ENCODE results near the gene UCK1. TPM values are rescaled to one million over a fixed set of nuclear protein-coding genes. Genes with fewer than 3 reads are reported as not detected.
A peak's percentile ranks its signal among the peaks of the same experiment; 100 is the strongest.
"Not testable (repeated sequence)": the region's sequence is repeated elsewhere in the genome, so short reads cannot be mapped to it uniquely, and the experiment has no call there.

Gene UCK1
- total RNA-seq, 1 donor from 2014 or later, result 21.5 TPM

DNA sequence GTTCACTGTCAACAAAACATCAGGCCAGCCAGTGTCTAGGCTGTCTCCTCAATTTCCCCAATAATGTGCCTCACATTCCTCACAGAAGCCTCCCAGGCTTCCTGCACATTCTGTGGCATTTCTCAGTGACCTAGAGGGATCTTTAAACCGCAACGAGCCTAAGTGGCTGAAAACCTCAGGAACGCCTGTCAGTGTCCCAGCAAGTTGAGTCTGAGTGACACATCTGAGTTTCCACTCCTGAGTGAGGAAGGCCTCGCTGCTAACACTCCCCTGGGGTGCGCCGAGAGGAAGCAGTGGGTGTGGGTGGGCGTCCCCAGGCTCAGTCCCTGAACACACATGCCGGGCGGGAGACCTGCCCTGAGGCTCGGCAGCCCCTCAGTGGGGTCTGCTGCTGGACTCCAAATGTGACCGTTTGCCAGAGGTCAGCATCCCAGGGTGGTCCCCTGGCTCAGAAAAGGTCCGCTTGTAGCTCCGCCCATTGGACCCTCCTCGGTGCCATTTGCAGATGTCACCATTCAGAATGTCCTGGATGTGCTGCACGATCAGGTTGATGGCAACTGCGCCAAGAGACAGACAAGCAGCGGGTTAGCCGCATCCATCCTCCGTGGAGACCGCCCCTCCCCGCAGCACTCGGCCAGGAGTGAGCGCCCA, 6.3 kb downstream of the UCK1 start:
- no peak for DNase-seq (ENCODE audit: extremely low read depth, low read depth, low spot score)

DNA sequence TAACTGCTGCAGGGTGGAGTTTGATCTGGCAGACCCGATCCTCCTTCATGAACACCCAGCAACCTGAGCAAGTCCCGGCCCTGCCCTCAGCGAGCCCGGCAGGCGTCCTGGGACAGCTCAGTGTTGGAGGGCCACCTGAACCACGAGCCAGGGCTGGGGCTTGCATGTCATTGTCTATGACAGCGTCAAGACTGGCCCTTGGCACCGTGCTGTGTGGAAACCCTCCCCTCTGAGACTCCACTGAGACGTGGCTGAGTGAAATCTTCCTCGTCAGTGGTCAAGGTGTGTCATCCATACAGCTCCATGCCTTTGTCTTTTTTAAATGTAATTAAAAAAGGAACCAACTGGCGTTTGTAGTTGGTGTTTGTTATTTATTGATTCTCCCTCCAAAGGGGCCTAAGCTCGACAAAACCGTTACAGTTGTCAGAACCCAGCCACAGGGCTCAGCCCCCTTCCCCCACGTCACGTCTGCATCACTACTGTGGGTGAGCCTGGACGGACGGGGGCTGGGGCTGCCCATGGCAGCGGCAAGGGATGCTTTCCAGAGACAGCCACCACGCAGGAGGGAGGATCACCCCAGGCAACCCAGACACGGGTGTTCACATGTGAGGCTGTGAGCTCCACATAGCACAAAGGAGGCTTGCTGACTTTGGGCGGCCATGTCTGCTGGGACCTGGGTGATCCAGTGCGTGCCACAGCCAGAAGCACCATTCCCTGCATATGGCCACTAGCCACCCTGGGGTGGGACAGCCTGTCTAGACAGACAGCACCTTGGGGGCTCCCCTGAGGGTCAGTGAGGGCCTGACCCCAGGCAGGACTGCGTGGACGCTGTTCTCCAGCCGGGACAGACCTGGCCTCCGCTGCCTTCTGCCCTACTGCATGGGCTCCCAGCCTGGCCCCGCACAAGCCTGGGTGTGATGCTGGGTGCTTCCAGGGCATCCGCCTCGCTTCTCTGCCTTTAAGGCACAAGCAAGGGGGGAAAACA, 7.3 kb downstream of the UCK1 start:
- no peak for DNase-seq (ENCODE audit: extremely low read depth, low read depth, low spot score)

DNA sequence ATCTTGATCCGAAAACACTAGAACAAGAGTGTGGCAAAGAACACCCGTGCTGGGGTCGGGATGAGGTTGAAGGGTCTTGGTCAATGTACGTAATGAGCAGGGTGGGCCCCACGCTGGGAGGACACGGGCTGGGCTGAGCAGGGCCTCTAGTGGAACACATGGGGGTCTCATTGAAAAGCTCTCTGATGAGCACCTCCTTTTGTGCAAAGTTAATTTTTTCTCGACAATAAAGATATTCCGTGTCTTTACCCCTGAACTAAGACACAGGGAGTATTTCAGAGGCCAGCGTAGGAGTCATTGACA, 8.0 kb downstream of the UCK1 start:
- no peak for DNase-seq (ENCODE audit: extremely low read depth, low read depth, low spot score)

DNA sequence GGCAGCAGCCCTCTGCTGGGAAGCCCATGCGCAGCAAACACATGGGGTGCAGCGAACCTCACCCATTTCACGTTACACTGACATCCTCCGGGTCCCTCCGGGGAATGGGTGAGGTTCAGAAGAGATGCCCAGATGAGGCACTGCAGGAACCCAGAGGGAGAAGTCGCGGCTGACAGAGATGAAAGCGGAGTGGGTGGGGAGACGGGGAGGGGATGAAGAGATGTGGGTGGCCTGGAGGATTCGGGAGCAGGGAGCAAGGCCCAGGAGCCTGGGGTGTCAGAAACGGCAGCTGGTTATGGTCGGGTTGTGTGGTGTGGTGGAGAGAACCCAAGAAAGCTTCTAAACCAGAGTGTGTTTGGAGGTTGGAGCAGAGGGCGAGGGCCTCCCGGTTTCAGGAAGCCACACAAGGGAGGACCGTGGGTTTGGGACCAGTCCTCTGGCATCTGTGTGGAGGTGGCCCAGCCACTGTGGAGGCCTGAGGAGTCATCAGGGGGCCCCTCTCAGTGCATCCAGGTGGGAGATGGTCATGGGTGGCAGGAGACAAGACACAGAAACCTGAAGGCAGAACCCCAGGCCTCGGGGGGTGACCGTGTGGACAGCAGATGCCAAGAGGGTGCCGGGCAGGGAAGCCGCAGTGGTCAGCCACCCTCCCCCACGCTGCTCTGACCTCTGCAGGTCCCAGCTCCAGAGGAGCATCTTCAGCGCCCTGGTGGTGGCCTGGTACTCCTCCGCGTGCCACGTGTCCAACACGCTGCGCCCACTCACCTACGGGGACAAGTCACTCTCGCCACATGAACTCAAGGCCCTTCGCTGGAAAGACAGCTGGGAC, 8.6 kb downstream of the UCK1 start:
- DNase-seq (ENCODE audit: extremely low read depth, low read depth, low spot score), result no peak

DNA sequence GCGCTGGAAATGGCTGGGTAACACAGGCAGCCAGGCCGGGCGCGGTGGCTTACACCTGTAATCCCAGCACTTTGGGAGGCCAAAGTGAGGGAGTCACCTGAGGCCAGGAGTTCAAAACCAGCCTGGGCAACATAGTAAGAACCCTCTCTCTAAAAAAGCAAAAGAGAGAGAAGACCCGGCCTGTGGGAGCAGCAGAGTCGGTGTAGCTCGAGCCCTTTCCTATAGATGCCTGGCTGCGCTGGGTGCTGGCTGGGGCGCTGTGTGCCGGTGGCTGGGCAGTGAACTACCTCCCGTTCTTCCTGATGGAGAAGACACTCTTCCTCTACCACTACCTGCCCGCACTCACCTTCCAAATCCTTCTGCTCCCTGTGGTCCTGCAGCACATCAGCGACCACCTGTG, 9.2 kb downstream of the UCK1 start:
- DNase-seq (ENCODE audit: extremely low read depth, low read depth, low spot score), result no peak

DNA sequence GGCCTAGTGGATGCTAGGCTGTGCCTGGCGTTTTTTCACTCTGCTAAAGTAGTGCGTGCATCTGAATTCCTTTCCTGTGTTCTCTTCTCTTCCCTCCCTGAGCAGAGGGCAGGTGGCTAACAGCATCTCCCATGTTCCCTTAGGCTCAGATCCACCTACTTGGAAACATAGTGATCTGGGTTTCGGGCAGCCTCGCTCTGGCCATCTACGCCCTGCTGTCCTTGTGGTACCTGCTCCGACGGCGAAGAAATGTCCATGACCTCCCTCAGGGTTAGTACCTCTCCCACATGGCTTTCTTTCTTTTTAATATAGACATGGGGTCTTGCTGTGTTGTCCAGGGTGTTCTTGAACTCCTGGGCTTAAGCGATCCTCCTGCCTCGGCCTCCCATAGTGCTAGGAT, 9.9 kb downstream of the UCK1 start:
- DNase-seq (ENCODE audit: extremely low read depth, low read depth, low spot score), result no peak

DNA sequence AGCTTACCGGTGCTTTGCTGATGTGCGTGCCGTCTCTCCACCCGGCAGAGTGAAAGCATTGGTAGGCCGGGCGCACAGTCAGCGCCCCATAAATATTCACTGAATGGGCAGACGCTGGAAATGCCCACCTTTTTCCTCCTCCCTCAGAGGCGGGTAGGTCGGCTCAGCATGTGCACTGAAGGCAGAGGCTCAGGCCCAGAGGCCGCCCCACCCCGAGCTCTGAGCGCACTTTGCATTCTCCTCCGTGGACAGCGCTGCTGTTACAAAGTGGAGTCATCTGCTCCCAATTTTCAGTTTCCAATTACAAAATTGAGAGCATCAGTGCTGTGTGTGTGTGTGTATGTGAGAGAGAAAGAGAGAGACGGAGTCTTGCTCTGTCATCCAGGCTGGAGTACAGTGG, 10.6 kb downstream of the UCK1 start:
- DNase-seq (ENCODE audit: extremely low read depth, low read depth, low spot score), result no peak

DNA sequence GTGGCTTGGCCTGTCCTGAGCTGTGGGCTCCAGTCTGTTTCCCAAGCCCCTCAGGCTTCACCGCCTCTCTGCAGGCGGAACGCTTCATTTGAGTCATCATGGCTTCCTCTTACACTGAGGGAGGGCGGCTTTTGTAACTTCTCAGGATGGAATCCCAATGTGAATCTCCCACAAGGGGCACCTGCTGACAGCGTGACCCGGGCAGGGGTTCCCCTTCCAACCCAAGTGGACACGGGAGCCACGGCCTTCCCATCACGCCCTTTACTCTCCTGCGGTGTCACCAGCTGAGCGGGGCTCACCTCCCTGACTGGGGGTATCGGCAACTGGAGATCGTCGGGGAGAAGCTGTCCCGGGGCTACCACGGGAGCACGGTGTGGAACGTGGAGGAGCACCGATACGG, 12.5 kb downstream of the UCK1 start:
- no peak for DNase-seq (ENCODE audit: extremely low read depth, low read depth, low spot score)

DNA sequence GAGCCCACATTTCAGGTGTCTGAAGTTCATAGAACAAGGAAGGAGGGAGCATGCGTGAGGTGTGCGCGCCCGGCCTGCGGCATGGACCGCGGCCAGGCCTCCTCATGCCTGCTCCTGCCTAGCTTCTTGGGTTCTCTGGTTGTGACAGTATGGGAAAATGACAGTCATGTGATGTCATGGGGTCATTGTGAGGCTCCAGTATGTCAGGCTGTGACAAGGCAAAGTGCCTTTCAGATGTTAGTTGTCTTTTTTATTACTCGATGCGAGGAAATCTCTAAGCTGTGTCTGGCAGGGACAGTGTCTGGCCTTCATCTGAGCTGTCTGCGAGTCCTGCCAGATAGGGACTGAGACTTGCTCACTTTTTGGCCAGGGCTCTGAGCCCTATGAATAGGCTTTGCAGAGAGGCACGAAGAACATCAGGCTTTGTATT, 13.3 kb downstream of the UCK1 start:
- DNase-seq (ENCODE audit: extremely low read depth, low read depth, low spot score), result no peak

DNA sequence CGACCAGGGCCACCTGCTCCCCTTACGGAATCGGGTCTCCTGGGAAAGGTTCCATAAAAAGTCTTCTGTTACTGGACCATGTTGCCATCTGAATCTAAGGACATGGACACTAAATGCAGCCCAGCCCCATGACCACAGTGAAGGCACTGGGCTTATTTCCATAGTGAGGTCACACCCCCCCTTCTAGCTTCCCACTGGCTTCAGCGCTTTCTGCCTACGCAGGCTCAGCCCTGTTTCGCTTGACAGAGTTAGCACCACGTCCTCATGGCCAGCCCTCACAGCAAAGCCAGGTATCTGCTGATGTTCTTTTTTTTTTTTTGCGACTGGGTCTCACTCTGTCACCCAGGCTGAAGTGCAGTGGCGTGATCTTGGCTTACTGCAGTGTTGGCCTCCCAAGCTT, 14.1 kb downstream of the UCK1 start:
- no peak for DNase-seq (ENCODE audit: extremely low read depth, low read depth, low spot score)

DNA sequence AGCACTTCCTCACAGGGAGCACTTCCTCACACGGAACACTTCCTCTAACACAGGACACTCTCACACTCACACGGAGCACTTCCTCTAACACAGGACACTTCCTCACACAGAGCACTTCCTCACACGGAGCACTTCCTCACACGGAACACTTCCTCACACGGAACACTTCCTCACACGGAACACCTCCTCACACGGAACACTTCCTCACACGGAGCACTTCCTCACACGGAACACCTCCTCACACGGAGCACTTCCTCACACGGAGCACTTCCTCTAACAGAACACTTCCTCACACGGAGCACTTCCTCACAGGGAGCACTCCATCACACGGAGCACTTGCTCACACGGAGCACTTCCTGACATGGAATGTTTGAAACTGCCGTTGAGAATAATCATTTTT, 15.0 kb downstream of the UCK1 start:
- no peak for DNase-seq (ENCODE audit: extremely low read depth, low read depth, low spot score)

DNA sequence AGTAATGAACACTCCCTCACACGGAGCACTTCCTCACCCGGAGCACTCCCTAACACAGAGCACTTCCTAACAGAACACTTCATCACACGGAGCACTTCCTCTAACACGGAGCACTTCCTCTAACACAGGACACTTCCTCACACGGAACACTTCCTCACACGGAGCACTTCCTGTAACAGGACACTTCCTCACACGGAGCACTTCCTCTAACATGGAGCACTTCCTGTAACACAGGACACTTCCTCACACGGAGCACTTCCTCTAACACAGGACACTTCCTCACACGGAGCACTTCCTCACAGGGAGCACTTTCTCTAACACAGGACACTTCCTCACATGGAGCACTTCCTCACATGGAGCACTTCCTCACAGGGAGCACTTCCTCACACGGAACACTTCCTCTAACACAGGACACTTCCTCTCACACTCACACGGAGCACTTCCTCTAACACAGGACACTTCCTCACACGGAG, 15.5 kb downstream of the UCK1 start:
- not testable (repeated sequence) for DNase-seq (ENCODE audit: extremely low read depth, low read depth, low spot score)

DNA sequence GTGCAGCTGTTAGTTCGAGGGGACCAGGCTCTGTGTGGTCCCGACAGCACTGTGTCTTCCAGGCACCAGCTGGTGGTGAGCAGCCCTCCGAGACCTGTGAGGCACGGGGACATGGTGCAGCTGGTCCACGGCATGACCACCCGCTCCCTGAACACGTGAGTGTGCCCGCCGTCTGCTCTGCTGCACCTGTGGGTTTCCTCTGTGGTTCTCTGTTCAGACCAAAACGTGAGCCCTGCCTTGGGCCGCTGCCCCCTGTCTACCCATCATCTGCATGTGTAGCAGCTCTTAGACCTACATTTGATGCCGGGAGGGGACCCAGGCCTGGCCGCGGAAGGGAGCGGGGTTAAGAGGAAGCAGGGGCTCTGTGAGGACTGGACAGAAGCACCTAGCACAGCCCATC, 17.9 kb downstream of the UCK1 start:
- no peak for DNase-seq (ENCODE audit: extremely low read depth, low read depth, low spot score)

DNA sequence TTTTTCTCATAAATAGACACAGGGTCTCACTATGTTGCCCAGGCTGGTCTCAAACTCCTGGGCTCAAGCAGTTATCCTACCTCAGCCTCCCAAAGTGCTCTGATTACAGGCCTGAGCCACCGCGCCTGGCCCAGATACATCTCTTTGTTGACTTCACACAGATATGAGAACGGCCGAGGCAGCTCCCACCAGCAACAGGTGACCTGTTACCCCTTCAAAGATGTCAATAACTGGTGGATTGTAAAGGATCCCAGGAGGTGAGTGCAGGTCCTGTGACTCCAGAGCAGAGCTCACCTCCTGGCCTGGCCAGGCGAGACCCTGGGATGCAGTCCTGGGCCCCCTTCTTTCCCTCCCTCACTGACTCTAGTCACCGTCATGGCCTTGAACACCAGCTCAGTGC, 19.2 kb downstream of the UCK1 start:
- no peak for DNase-seq (ENCODE audit: extremely low read depth, low read depth, low spot score)

DNA sequence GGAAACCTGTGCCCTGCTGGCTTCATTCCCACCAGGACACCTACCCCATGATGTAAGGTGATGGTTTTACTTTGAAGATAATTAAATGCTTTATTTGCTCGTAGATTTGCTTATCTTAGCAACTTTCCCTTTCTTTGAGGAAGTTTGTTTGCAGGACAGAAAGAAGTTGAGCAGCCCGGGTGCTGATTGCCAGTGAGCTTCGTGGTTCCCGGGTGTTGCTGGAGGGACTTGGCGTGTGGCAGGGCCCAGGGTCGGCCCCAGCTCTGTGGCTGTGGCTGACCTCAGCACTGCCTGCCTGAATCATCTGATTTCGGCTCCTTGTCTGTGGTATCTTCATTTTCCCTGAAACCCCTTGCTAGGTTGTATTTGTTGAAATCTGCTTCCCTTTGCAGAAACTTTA, 19.6 kb downstream of the UCK1 start:
- DNase-seq (ENCODE audit: extremely low read depth, low read depth, low spot score), result no peak

DNA sequence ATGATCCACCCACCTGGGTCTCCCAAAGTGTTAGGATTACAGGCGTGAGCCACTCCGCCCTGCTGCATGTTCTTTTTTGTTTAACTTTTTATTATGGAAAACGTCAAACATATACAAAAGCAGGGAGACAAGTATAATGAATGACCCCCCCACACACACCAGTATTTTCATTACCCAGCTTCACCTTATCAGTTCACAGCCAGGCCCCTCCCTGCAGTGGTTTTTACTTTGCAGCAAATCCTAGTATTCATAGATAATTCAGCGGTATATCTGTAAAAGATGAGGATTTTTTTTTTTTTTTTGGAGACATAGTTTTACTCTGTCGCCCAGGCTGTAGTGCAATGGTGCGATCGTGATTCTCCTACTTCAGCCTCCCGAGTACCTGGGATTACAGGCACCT, 26.1 kb downstream of the UCK1 start:
- DNase-seq (ENCODE audit: extremely low read depth, low read depth, low spot score), result no peak

DNA sequence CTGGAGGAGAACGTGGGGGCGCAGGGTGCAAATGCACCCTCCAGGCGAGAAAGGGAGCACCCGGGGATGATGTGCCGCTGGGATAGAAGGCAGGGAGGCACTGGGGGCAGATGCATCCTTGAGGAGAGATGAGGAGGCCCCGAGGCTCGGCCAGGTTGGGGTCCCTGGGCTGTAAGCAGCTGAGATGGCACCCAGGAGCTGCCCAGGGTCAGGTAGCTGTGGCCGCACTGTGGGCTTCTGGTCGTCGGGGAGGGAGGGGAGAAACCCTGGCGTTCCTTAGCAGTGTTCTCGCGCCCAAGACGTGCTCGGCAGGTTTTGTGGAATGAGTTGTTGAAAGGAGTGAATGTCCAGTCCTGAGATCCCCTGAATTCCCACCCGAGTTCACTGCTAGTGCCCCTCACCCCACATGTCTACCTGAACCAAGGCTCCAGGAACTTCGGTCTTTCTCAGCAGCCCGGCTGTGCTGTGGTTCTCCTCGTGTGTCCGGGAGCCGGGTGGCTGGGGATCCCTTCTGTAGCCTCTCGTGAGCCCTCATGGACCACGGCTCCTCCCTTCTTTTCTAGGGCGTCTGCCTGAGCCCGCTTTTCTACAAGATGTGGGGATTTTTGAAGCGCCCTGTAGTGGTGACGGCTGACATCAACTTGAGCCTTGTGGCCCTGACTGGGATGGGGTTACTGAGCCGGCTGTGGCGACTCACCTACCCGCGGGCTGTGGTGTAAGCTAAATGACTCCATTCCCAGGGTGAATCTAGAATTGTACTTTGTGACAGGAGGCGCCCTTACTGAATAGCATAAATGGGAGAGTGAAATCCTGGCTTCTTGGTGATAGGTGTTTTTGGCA, 27.2 kb downstream of the UCK1 start:
- DNase-seq (ENCODE audit: extremely low read depth, low read depth, low spot score), result no peak

DNA sequence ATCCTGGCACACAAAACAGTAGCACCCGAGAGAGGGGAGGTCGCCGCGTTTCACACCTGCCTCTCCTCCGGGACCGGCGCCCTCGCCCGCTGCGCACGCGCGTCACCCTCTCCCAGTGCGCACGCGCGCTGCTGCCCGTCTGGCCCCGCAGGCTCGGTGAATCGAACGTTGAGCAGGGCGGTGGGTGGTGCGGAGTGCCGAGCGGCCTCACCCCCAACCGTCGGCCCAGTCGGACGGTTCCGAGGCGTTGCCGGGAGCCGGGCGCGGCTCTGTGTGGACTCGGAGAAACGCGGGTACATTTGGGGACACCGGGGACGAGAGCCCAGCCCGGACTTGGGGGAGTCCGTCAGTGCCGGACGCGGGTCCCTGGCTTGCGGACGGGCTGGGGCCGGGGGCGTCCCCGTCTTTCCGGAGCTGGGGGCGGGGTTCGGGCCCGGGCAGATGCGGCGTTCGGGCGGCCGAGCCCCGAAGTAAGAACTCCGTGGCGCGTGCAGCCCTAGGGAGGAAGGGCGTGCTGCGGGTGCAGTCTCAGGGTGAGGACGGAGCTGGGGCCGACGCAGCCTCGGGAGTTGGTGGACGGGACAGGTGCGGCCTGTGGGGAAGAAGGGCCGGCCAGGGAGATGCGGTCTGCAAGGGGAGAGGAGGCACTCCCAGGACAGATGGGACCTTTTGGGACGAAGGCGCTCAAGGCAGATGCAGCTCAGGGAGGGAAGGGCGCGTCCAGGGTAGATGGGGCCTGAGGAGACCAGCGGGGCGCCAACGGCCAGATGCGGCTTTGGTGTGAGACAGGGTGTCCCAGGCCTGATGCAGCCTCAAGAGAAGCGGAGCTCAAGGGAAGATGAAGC, 28.1 kb downstream of the UCK1 start, which contains the start of gene POMT1:
Gene POMT1 (plus strand): TSS at position 138 of the 845 bp plus-strand sequence. CDS start 1,301 bp downstream, outside the sequence.
- peak; percentile 12 for DNase-seq (ENCODE audit: extremely low read depth, low read depth, low spot score)

DNA sequence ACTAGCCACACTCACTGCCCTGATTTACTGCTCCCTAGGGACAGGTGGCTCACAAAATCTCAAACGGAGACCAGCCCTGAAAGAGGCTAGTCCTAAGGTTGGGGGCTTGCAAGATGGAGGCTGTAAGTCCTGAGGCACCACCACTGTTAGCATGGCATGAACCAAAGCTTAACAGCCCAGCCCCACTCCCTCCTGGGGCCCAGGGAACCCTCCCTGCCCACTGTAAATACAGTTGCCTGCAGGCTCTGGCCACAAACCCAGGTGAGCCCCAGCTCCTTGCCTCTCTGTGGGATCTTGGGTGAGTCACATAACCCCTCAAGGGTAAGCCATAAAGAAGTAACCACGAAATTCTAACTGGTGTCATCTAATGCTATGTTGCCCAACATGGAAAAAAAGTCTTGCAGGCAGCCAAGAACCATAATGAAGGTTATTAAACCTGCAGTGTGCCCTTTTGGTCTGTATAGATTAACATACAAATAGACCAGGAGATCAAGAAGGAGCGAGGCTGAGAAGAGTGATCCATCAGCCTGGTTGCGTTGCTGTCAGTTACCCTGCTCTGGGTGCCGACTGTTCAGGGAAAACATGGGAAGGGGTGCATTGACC, 30.0 kb downstream of the UCK1 start:
- no peak for DNase-seq (ENCODE audit: extremely low read depth, low read depth, low spot score)

All from glomerular endothelial cell (primary cell).